Activated naive CD8-positive, alpha-beta T cell treated with anti-CD3 and anti-CD28 coated beads, Interleukin-2, amount 50 U/mL, for 24 hours (primary cell): Measurements from ENCODE around the gene KIAA1549.
A peak's percentile ranks its signal among the peaks of the same experiment; 100 is the strongest.

Experiments
- ATAC-seq: fragments of 150-1000 bp; cut with Tn5 transposase; one replicate; pipeline ENCODE4 v1.10.0; 2021
- DNase-seq: peaks from one replicate; pipeline ENCODE4 v3.0.0; 2021
- H3K27ac Mint-ChIP-seq: one replicate; pipeline ENCODE4 v1.8.0; 2021; ENCODE audit warnings: mild to moderate bottlenecking, mixed read lengths
- H3K27me3 Mint-ChIP-seq: one replicate; pipeline ENCODE4 v1.8.0; 2021; ENCODE audit warnings: mixed read lengths
- H3K36me3 Mint-ChIP-seq: one replicate; pipeline ENCODE4 v1.8.0; 2021; ENCODE audit warnings: low read depth, mixed read lengths
- H3K4me1 Mint-ChIP-seq: one replicate; pipeline ENCODE4 v1.8.0; 2021; ENCODE audit warnings: mixed read lengths
- H3K4me3 Mint-ChIP-seq: one replicate; pipeline ENCODE4 v1.8.0; 2021; ENCODE audit warnings: mild to moderate bottlenecking, moderate library complexity, mixed read lengths
- H3K9me3 Mint-ChIP-seq: one replicate; pipeline ENCODE4 v1.8.0; 2021; ENCODE audit warnings: mixed read lengths

KIAA1549 gene

DNA sequence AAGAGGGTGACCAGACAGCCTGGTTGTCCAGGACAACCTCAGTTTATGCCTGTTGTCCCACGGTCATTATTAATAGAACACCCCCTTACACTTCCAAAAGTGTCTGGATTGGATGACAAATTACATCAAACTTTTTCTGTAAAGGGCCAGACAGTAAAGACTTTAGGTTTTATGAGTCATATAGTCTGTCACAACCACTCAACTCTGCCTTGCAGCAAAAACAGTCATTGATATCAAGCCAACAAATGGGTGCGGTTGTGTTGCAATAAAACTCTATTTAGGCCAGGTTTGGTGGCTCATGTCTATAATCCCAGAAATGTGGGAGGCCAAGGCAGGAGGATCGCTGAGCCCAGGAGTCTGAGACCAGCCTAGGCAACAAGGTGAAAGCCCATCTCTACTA lies 116.5 kb downstream of the KIAA1549 start:
- ATAC-seq = peak; percentile 16
- Mint-ChIP-seq H3K36me3 (no peaks in the 10 kb centered on the region), H3K4me1 (peaks cover 9% of the 10 kb centered on the region), H3K27me3 (no peaks in the 10 kb centered on the region), H3K4me3 (no peak overlapping the region), H3K27ac (no peak overlapping the region), H3K9me3 (no peaks in the 10 kb centered on the region)
- DNase-seq = no peak

DNA sequence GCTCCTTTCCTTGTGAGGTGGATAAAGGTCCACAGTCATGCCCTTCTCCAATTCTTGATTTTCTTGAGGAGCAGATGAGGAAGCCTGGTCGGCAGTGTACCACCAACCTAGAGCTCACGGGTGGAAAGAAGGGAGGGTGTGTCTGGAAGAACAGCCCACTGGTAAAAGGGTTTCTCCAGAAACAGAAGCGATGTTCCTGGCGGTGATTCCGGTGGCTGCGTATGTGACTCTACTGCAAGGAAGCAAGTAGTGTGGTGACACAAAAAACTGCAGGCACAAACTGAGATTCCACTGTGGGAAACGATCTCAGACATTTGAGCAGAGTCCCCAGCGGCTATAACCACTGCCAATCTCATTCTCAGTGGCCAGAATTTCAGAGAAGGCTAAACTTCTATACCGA lies 117.3 kb downstream of the KIAA1549 start:
- H3K27me3 Mint-ChIP-seq = no peaks in the 10 kb centered on the region

DNA sequence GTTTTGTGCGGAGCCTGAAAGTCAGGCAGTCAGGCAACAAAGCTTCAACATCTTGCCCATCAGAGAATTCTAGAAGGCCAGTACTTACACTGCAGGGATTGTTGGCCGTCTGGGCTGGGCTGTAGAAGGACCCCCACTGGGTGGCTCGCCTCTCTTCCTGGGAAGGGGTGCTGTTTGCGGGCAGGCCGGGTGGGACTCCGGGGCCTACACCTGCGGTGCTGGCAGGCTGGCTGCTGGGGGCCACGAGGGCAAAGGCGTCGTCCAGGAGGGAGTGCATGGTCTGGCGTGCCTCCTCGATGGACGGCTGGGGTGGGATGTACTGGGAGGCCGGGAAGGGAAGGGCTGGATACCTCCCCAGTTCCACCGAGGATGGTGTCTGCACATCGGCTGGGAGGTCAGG lies 120.1 kb downstream of the KIAA1549 start:
- Mint-ChIP-seq H3K27ac (no peak overlapping the region), H3K9me3 (peaks cover 6% of the 10 kb centered on the region), H3K36me3 (peaks cover 7% of the 10 kb centered on the region), H3K27me3 (no peaks in the 10 kb centered on the region), H3K4me3 (no peak overlapping the region), H3K4me1 (peaks cover 9% of the 10 kb centered on the region)
- DNase-seq (no peak), ATAC-seq (no peak)

More for the DNA sequence above, 117.3 kb downstream of the KIAA1549 start:
- DNase-seq (no peak), ATAC-seq (no peak)
- Mint-ChIP-seq H3K27ac (no peak overlapping the region), H3K4me3 (no peak overlapping the region), H3K9me3 (no peaks in the 10 kb centered on the region), H3K4me1 (peaks cover 9% of the 10 kb centered on the region), H3K36me3 (no peaks in the 10 kb centered on the region)

DNA sequence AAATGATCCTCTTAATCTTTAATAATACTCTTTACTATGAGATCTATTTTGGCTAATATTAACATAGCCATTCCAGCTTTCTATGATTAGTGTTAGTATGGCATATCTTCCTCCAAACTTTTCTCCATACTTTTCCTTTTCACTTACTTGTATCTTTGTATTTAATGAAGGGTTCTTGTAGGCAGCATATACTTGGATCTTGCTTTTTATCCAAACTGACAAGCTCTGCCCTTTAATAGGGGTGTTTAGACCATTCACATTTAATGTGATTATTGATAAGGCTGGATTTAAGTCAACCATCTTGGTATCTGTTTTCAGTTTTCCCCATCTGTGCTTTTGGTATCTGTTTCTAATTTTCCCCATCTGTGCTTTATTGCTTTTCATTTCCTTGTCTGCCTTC lies 123.5 kb downstream of the KIAA1549 start:
- H3K27me3 Mint-ChIP-seq = no peaks in the 10 kb centered on the region
- DNase-seq (no peak), ATAC-seq (no peak)
- peaks cover 6% of the 10 kb centered on the region for H3K9me3 Mint-ChIP-seq
- peaks cover 7% of the 10 kb centered on the region for H3K36me3 Mint-ChIP-seq
- no peak overlapping the region for H3K27ac Mint-ChIP-seq
- H3K4me3 Mint-ChIP-seq = no peak overlapping the region
- peaks cover 9% of the 10 kb centered on the region for H3K4me1 Mint-ChIP-seq

- Mint-ChIP-seq H3K9me3 (peaks cover 13% of the 10 kb centered on the region), H3K36me3 (peaks cover 7% of the 10 kb centered on the region), H3K4me3 (no peak overlapping the region), H3K4me1 (peaks cover 12% of the 10 kb centered on the region), H3K27ac (no peak overlapping the region), H3K27me3 (no peaks in the 10 kb centered on the region)
- ATAC-seq (no peak), DNase-seq (no peak)
These were observed 127.0 kb downstream of the KIAA1549 start for GRCh38 chr7:138854115-138854645.

DNA sequence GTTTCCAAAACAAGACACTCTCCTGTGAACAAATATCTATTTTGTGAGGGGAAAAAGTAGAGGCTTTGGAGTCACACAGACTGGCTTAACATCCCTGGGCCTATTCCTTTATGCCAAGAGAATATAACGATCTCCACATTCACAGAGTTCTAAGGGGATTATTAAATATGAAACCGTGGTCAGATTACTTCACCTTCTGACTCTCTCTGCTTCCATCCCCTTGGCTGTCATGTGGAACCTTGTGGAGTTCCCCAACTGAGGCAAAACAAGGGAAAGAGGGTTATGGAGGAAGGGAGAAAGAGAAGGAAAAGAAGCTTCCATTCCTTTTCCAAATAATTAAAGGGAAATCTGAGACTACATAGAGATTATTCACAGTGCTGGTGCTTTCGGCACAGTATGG lies 127.7 kb downstream of the KIAA1549 start:
- no peak for DNase-seq
- Mint-ChIP-seq H3K9me3 (peaks cover 13% of the 10 kb centered on the region), H3K4me3 (no peak overlapping the region), H3K27ac (no peak overlapping the region), H3K27me3 (no peaks in the 10 kb centered on the region), H3K36me3 (peaks cover 6% of the 10 kb centered on the region), H3K4me1 (peaks cover 12% of the 10 kb centered on the region)
- peak; percentile 49 for ATAC-seq

GRCh38 chr7:138852469-138852868 lies 128.7 kb downstream of the KIAA1549 start:
- Mint-ChIP-seq H3K27ac (no peak overlapping the region), H3K36me3 (peaks cover 4% of the 10 kb centered on the region), H3K27me3 (no peaks in the 10 kb centered on the region), H3K4me1 (peaks cover 12% of the 10 kb centered on the region), H3K9me3 (peaks cover 13% of the 10 kb centered on the region), H3K4me3 (no peak overlapping the region)
- no peak for ATAC-seq
- no peak for DNase-seq

GRCh38 chr7:138849701-138850100 lies 131.5 kb downstream of the KIAA1549 start:
- no peaks in the 10 kb centered on the region for H3K36me3 Mint-ChIP-seq
- H3K27ac Mint-ChIP-seq = no peak overlapping the region
- H3K4me1 Mint-ChIP-seq = peaks cover 12% of the 10 kb centered on the region
- ATAC-seq = no peak
- peaks cover 6% of the 10 kb centered on the region for H3K9me3 Mint-ChIP-seq
- no peak overlapping the region for H3K4me3 Mint-ChIP-seq
- H3K27me3 Mint-ChIP-seq = no peaks in the 10 kb centered on the region
- DNase-seq = no peak

- DNase-seq (no peak), ATAC-seq (no peak)
- H3K9me3 Mint-ChIP-seq = peaks cover 6% of the 10 kb centered on the region
- H3K4me3 Mint-ChIP-seq = no peak overlapping the region
- H3K27ac Mint-ChIP-seq = no peak overlapping the region
- H3K4me1 Mint-ChIP-seq = peaks cover 6% of the 10 kb centered on the region
- no peaks in the 10 kb centered on the region for H3K36me3 Mint-ChIP-seq
- no peaks in the 10 kb centered on the region for H3K27me3 Mint-ChIP-seq
These were observed 132.9 kb downstream of the KIAA1549 start for GRCh38 chr7:138848056-138848980.

DNA sequence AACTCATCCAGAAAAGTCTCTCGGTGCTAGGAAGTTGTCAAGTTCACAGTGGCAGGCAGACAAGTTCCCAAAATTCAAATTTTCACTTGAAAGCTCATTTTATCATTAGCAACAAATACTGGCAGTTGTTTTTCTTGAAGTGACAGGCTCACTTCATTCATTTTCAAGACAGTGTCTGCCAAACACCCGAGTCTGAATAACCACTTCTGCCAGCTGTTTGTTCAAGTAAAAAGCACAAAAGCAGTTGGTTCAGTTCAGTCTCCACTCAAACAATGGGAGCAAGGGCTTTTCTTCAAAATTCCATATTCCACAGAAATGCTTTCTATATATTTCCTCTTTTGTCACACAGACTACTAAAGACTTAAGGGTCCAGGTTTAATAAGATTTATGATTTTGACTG lies 135.5 kb downstream of the KIAA1549 start:
- H3K4me3 Mint-ChIP-seq = no peak overlapping the region
- ATAC-seq = no peak
- no peaks in the 10 kb centered on the region for H3K36me3 Mint-ChIP-seq
- H3K4me1 Mint-ChIP-seq = no peaks in the 10 kb centered on the region
- no peak for DNase-seq
- H3K9me3 Mint-ChIP-seq = peaks cover 6% of the 10 kb centered on the region
- no peak overlapping the region for H3K27ac Mint-ChIP-seq
- H3K27me3 Mint-ChIP-seq = no peaks in the 10 kb centered on the region

DNA sequence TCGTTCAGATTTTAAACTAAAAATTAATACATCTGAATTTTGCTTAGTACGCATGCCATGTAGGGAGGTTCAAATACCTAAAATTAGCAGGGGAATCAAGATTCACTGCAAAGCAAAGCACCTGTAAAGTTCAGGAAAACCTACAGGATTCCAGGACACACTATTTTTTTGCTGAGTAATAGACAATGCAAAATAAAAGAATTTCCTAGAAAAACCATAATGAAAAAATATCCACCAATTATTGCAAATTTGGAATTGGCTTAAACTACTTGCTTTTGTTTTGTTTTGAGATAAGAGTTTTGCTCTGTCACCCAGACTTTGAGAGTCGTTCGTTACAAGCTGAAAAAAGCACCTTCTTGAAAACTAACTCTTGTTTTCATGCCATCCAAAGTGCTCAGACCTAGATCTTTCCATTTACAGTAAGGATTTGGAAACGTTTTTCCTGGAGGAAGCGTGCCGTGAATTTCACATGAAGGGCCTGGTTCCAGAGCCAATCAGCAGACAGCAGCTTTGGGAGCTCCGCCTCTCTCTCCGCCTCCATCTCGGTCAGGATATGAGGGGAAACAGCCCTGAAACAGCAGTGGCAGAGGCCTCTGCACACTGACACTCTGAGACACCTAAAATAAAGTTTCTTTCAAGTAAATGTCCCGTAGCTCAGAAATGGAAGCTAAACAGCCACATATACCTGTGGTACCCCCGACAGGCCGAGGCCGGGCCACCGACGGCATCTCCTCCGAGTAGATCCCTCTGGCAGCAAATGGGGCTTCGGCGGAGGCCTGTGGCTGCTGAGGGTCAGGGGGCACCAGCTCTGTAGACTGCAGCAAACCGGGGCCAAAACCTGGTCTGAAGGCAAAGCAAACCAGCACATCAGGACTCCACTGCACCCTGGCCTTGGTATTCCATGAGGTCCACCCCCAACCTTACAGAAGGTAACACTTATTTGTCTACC lies 137.3 kb downstream of the KIAA1549 start:
- Mint-ChIP-seq H3K4me3 (no peak overlapping the region), H3K9me3 (no peaks in the 10 kb centered on the region), H3K36me3 (no peaks in the 10 kb centered on the region), H3K27me3 (no peaks in the 10 kb centered on the region), H3K27ac (no peak overlapping the region), H3K4me1 (no peaks in the 10 kb centered on the region)
- DNase-seq (no peak), ATAC-seq (no peak)

DNA sequence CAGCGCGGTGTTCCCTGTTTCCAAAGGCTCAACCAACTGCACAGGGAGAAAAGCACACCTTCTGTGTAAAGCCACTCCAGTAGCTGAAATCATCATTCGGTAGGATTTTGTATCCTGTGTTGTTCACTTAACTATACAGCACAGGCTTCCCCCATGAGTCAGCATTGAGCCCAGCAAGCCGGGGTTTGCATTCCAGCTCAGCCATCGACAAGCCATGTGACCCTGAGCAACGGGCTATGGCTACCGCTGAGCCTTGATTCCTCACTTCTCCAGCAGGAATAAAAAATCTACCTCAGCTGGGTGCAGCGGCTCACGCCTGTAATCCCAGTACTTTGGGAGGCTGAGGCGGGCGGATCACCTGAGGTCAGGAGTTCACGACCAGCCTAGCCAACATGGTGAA lies 139.1 kb downstream of the KIAA1549 start:
- no peaks in the 10 kb centered on the region for H3K36me3 Mint-ChIP-seq
- DNase-seq (no peak), ATAC-seq (no peak)
- no peaks in the 10 kb centered on the region for H3K4me1 Mint-ChIP-seq
- no peak overlapping the region for H3K27ac Mint-ChIP-seq
- no peak overlapping the region for H3K4me3 Mint-ChIP-seq
- no peaks in the 10 kb centered on the region for H3K9me3 Mint-ChIP-seq
- no peaks in the 10 kb centered on the region for H3K27me3 Mint-ChIP-seq

DNA sequence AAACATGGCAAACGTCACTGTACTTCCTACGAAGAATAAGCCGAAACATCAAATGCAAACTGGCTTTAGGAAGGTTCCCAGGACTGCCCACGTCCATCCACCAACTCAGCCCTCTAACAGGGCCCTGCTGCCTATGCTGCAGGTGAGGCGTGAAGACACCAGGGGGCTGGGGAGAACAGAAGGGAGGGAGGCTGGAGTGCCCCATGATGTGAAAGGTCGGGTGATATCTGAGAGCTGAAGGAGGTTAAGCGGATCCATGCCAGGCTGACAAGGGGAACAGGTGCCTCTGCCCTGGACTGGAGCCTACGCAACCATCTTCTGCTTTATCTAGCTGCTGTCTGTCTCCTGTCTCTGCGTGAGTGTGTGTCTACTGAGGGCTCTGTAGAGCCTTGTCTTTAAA lies 143.0 kb downstream of the KIAA1549 start:
- no peak for DNase-seq
- no peak overlapping the region for H3K27ac Mint-ChIP-seq
- H3K9me3 Mint-ChIP-seq = no peaks in the 10 kb centered on the region
- H3K4me1 Mint-ChIP-seq = peaks cover 5% of the 10 kb centered on the region
- no peak overlapping the region for H3K4me3 Mint-ChIP-seq
- H3K27me3 Mint-ChIP-seq = peaks cover 3% of the 10 kb centered on the region
- peak; percentile 49 for ATAC-seq
- no peaks in the 10 kb centered on the region for H3K36me3 Mint-ChIP-seq

DNA sequence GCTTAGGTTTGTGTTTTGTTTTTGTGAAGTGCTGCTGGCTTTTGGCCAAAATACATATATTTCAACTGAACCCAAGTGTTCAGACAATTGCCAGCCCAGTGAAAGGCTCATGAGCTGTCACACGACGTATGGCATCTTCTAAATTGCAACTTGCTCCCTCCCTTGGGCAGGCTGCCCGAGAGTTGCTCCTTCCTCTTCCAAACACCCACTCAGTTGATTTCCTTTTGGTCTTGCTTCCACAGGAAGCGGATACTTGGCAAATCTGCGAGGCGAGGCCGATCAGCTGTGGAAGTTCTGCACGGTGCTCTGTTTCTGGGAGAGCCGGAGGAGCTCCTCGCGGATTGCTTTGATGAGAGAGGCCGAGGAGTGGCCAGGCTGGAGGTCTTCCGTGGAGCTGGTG lies 143.6 kb downstream of the KIAA1549 start:
- Mint-ChIP-seq H3K4me1 (peaks cover 5% of the 10 kb centered on the region), H3K27me3 (peaks cover 3% of the 10 kb centered on the region), H3K4me3 (no peak overlapping the region), H3K27ac (no peak overlapping the region), H3K9me3 (no peaks in the 10 kb centered on the region), H3K36me3 (no peaks in the 10 kb centered on the region)
- DNase-seq = no peak
- no peak for ATAC-seq
